HEK293T (cell line): ENCODE results near the gene CLCN3.

Source experiments
- ARNT ChIP-seq: fragments of 450-650 bp; IDR thresholded peaks from 2 replicates; pipeline ENCODE4 v1.6.1; 2017; ENCODE audit warnings: mild to moderate bottlenecking
- FOXA1 ChIP-seq: fragments of 450-650 bp; IDR thresholded peaks from 2 replicates; pipeline ENCODE4 v1.6.1; 2016; ENCODE audit warnings: mild to moderate bottlenecking
- FOXK2 ChIP-seq: fragments of 450-650 bp; IDR thresholded peaks from 2 replicates; pipeline ENCODE4 v1.6.1; 2016; ENCODE audit warnings: mild to moderate bottlenecking
- FOXM1 ChIP-seq: fragments of 450-650 bp; IDR thresholded peaks from 2 replicates; pipeline ENCODE4 v1.6.1; 2017; ENCODE audit warnings: mild to moderate bottlenecking, borderline replicate concordance
- L3MBTL2 ChIP-seq: fragments of 450-650 bp; conservative IDR thresholded peaks from 2 replicates; pipeline ENCODE4 v1.6.1; 2016; ENCODE audit warnings: mild to moderate bottlenecking
- SP1 ChIP-seq: fragments of 450-650 bp; IDR thresholded peaks from 2 replicates; pipeline ENCODE4 v1.6.1; 2017
- ZNF384 ChIP-seq: fragments of 450-650 bp; IDR thresholded peaks from 2 replicates; pipeline ENCODE4 v1.6.1; 2016
- TF ChIP-seq, protein P1 (sequence below): fragments of 450-650 bp; IDR thresholded peaks from 2 replicates; pipeline ENCODE4 v1.6.1; 2016

DNA sequence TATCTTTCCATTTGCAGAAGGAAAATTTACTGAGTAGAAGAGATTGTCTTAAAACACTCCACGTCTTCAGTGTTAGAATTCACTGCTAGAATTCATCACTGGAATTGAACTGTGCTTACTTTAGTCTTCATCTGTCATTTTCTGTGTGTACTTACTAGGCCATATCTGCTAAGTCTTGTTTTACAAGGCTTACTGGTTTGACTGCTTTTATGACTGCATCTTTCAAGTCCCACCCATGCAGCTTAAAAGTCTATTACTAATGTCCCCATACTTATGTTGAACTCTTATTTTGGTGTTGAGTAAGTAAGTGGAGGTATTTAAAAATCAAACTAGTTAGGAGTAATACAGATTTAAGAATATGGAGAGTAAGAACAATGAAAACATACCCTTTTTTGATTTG, 14.6 kb downstream of the CLCN3 start:
- TF ChIP-seq FOXM1 (peak; percentile 75; the same call in 1 of the 2 replicates), ZNF384 (no peak), SP1 (no peak), ARNT (no peak), FOXK2 (no peak), L3MBTL2 (no peak), FOXA1 (no peak; the same call in 1 of the 2 replicates)
- TF ChIP-seq, protein P1, sequence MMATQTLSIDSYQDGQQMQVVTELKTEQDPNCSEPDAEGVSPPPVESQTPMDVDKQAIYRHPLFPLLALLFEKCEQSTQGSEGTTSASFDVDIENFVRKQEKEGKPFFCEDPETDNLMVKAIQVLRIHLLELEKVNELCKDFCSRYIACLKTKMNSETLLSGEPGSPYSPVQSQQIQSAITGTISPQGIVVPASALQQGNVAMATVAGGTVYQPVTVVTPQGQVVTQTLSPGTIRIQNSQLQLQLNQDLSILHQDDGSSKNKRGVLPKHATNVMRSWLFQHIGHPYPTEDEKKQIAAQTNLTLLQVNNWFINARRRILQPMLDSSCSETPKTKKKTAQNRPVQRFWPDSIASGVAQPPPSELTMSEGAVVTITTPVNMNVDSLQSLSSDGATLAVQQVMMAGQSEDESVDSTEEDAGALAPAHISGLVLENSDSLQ = peak; percentile 40
